SHP77 treated with DMSO at 0.1 percent for 48 hours (cell line): ENCODE results near the gene KCND1.
A peak's percentile ranks its signal among the peaks of the same experiment; 100 is the strongest.

Experiments used
- DNase-seq: peaks from one replicate; lab custom pipeline; 2025; lab: John Stamatoyannopoulos, UW

Gene KCND1

DNA sequence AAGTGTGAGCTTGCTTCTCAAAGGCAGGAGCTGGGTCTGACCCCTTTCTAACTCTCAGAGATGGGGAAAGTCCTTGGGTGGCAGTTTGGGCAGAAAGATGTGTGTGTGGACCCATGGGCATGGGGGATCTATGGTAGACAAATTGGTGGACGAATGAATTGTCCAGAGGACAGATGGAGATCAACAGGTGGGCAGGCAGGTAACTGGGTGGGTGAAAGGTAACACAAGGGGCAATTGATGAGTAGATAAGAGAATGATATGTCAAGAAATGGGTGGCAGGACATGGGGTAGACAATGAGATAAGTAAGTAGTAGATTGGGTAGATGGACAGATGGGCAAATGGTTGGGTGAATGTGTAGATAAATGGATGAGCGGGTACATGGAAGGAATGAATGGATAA lies 2.9 kb upstream of the KCND1 start:
- DNase-seq = no peak

GRCh38 chrX:48974033-48974432 lies 2.4 kb upstream of the KCND1 start:
- DNase-seq = no peak

DNA sequence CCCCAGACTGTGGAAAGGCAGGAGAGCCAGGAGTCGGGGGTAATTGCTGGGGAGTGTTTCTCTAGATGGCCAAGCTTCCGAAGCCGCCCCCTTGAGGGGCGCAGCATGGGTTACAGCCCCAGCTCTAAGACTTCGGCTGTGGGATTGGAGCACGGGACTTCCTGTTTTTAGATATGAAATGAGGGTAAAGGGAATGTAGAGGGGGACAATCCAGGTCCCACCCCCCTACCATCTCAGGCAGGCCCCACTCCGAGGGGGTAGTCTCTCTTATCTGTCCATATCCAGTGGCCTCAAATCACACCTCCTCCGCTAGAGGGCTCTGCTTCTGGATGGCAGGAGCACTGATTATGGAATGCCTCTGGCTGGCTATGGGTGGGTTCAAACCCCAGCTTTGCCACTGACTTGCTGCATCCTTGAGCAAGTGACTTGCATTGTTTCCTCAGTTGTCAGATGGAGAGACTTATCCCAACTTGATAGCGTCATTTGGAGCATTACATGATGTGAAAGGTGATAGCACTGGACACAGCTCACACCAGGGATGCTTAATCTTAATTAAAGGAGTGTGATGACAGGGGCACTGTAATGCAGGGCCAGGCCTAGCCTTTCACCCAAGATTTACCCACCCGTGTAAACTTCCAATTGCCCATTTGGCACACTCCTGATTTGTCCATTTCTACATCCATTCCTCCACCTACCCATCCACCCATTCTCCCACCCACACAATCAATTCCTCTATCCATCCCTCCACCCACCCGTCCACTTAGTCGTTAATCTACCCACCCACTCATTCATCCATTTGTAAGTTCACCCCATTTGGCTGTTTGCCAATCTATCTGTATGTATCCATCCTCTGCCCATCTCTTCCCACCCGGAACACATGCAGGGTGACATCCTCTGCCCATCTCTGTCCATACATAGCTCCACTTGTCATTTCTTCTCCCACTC lies 848 bp upstream of the KCND1 start:
- no peak for DNase-seq

- no peak for DNase-seq
Observed at GRCh38 chrX:48969471-48969870, 2.2 kb downstream of the KCND1 start.

DNA sequence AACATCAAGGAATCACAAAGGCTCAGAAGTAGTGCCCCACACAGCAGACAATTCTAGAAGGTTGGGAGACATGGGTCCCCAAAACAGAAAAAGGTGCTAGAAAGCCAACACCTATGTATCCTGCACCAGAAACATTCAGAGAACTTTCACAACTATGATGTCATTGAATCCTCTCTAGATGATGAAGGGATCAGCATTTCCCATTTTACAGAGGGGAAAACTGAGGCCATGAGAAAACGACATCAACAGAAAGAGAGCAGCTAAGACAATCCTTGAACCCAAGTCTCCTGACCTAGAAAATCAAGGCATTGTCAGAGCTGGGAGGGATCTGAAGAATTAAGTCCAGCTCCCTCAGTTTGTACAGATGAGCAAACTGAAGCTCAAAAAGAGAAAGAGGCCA lies 3.3 kb downstream of the KCND1 start:
- no peak for DNase-seq

- no peak for DNase-seq
Observed at GRCh38 chrX:48966796-48967579, 4.7 kb downstream of the KCND1 start.

DNA sequence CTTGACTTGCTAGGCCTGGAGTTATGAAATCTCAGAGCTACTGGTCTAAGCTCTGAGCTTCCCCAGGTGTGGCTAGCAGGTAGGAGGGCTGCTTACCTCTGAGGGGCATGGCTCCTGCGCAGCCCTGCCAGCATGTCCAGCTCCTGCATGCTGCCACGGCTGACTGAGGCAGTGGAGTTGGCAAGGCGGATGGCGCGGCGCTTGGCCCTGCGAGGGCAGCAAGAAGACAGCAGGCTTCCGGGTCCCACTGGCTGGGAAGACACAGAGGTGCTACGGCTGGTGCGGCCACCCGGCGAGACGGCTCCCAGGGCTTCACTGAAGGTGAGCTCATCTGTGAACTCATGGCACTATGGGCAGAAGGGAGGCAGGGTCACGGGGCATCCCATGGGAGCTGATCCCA lies 5.7 kb downstream of the KCND1 start:
- DNase-seq = no peak

DNA sequence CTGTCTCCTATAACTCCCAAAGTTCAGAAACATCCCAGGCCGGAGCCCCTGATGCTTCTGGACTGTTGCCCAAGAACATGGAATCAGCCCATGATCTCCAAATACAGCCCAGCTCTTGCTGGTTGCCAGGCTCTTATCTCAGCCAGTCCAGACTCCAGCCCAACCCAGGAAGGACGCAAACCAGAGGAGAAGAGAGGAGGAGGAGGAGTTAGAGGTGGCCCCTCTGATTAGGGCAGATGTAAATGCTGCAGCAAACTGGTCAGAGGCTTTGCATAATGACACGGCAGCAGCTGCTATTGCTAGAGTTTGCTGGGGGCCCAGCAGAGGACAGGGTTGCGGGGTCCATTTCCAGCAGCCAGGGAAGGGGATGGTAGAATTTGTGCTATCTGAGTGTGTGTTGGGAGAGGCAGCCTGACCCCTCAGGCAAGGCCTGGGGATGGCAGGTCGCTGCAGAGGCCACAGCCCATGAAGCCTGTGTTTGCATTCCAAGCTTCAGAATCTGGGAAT lies 10.0 kb downstream of the KCND1 start:
- DNase-seq = no peak

DNA sequence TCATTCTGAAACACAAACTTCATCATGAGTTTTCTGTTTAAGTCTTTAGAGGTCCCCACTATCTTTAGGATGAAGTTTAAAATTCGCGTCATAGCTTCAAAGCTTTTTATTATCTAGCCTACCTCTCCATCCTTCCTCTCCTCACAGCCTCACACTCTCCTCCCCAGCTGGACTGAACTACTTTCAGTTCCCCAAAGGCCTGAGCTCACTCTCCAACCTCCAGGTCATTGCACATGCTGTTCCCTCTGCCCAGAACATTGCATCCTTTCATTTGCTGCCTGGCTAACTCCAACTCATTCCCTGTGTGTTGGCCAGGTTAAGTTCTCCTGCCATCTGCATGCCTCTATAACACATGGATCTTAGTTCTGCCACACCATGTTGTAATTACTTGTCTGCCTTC lies 11.4 kb downstream of the KCND1 start:
- DNase-seq = no peak

- no peak for DNase-seq
Observed at GRCh38 chrX:48958635-48959094, 13.0 kb downstream of the KCND1 start.

- peak; percentile 78 for DNase-seq
Observed at GRCh38 chrX:48957827-48958634, 13.6 kb downstream of the KCND1 start.

- DNase-seq = no peak
Observed at GRCh38 chrX:48957477-48957826, 14.2 kb downstream of the KCND1 start, which contains the start of gene OTUD5. TSS of gene OTUD5 (minus strand) at chrX:48957607. CDS start at chrX:48957570, 37 bp downstream.

GRCh38 chrX:48956728-48957414 lies 14.8 kb downstream of the KCND1 start:
- no peak for DNase-seq

DNA sequence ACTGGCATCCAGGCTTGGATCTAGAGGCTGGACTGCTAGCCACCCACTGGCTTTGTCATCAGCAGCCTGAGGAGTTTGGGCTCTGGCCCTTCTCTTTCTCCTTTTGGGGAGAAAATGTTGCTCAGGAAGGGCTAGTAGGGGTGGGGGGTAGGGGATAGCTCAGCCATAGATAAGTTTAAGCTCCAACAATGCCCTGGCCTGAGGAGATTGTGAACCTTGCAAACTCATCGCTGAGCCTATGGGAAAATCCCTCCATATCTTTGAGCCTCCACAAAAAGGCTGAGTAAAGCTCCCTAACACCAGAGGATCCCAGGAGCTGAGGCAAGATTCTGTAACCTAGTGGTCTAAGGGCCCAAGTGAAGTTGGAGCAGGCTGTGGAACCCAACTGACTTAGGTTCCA lies 23.1 kb downstream of the KCND1 start:
- DNase-seq = no peak

GRCh38 chrX:48945517-48946348 lies 25.9 kb downstream of the KCND1 start:
- DNase-seq = no peak

GRCh38 chrX:48942895-48943294 lies 28.7 kb downstream of the KCND1 start:
- DNase-seq = no peak

DNA sequence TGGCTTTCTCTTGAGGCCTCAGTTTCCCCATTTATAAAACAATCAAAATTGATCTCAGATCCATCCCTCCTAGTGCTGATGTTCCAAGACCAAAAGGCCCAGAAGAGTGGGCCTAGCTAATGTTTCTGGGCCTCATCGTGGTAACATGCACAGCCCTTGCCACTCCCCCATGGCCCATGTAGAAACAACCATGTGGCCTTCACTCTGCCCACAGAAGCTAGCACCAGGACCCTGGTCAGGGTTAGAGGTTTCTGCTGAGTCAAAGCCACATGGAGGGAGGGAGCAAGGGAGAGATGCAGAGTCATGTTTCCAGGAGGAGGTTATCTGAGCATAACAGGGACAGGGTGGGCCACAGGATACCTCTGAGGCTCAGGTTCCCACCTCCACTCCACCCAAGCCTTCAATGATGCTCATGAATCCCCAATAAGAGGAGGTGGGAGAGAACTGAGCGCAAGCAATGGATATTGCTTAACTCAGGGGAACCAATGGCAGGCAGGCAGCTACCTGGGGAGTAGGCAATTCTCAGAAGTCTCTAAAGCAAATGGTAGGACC lies 31.2 kb downstream of the KCND1 start:
- no peak for DNase-seq

- DNase-seq = no peak
Observed at GRCh38 chrX:48939524-48940228, 32.0 kb downstream of the KCND1 start.

- no peak for DNase-seq
Observed at GRCh38 chrX:48938721-48939425, 32.8 kb downstream of the KCND1 start.
